ENCODE measurements around the gene GADD45G.

The GADD45G gene

GRCh38 chr9:89632192-89632733 lies 27.5 kb downstream of the GADD45G start:
- DNase-seq, result no peak

GRCh38 chr9:89632736-89633135 lies 27.9 kb downstream of the GADD45G start:
- DNase-seq, result no peak

DNA sequence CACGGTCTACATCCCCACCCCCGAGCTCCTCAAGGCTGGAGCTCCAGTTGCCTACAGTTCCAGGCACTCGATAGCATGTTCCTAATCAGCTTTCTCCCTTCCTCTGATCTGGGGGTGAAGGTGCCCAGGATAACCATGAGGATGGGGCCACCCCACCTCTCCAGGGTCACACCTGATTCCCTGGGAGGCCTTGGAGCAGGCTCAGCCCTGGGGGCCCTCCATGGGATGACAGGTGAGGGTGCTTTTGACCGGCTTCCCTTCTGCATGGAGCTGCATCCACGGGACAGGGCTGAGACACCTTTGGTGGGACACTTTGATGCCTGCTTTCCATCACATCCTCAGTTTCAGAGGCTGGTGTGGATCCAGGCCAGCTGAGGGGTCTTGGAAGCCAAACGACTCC lies 28.6 kb downstream of the GADD45G start:
- DNase-seq, result no peak

DNA sequence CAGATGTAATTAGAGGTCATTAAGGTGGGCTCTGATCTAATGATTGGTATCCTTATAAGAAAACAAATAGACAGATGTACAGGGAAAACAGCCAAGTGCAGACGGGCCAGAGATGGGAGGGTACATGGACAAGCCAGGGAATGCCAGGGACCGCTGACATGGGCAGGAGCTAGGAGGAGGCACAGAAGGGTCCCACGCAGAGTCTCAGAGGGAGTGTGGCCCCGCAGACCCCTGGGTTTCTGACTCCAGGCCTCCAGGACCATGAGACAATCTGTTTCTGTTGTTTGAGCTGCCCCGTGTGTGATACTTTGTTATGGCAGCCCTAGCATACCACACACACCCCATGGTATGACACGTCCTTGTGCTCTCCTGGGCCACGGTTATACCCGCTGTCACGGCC lies 29.1 kb downstream of the GADD45G start:
- no peak for DNase-seq

DNA sequence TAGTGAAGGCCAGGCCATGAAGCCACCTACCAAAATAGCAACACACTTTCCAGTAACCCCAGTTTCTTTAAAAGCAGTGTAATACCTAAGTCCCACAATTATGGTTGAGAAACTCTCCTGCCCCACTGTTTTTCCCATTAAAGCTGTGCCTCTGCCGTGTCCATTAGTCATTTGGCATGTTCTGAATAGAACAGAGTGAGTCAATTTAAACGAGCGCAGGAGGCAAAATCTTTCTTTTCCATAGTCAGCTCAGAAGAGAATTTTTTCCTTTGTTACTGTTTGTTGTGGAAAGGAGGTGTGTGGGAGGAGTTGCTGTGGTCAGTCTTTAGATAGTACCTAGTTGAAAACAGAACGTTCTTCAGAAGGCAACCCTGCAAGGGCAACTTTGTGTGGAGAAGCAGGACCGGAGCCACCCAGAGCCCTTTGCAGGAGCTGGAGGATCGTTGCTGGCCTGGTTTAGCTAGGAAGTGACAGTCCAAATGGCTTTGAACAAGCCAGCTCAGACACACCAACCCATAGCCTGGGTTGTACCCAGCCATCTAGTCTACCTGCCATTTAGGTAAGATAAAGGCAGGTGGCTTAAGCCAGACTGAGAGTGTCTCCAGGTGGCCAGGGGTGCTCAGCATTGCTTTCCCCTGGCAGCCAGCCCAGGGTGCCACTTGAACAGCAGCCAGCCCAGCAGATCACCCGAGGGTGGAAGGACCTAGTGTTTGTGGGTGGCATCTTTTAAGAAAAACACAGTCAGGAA lies 30.4 kb downstream of the GADD45G start:
- no peak for DNase-seq

DNA sequence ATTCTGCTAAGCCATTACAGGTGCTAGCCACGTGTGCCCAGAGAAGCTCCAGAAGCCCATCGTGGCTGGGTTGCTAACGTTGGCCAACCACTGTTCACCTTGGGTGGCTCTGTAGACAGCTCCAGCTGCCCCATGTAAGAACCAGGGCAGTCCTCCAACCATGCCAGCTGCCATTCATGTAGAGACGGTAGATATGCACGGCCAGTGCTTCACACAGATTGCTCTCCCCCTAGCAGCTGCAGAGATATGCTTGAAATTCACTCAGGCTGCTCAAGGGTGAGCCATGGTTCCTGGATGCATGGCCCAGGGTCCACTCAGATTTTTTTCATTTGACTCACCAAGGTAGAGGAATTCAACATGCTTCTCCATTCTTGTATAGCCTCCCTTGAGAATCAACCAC lies 31.0 kb downstream of the GADD45G start:
- DNase-seq, result no peak

- DNase-seq, result no peak
Observed at GRCh38 chr9:89637787-89638186, 33.0 kb downstream of the GADD45G start.

GRCh38 chr9:89638359-89638758 lies 33.5 kb downstream of the GADD45G start:
- DNase-seq, result no peak

- DNase-seq, result no peak
Observed at GRCh38 chr9:89638893-89639292, 34.1 kb downstream of the GADD45G start.

- no peak for DNase-seq
Observed at GRCh38 chr9:89639367-89639795, 34.6 kb downstream of the GADD45G start.

DNA sequence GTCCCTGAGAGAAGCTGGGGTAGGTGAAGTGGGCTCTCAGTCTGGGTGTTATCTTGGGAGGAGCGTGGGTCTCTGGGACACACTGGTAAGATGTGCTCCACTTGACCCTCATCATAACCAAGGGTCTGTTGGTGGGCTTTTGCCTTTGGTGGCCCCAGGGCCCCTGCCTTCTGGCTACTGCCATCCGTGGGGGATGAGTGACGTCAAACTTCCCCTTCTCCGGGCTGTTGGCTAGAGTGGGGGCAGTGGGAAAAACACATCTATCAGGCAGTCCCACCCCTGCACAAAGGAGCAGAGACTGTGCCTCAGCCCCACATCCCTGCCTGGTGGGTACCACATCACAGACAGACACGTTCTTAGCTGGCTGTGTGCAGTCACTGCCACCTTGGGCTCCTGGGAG lies 35.1 kb downstream of the GADD45G start:
- no peak for DNase-seq

GRCh38 chr9:89640361-89640760 lies 35.5 kb downstream of the GADD45G start:
- no peak for DNase-seq

DNA sequence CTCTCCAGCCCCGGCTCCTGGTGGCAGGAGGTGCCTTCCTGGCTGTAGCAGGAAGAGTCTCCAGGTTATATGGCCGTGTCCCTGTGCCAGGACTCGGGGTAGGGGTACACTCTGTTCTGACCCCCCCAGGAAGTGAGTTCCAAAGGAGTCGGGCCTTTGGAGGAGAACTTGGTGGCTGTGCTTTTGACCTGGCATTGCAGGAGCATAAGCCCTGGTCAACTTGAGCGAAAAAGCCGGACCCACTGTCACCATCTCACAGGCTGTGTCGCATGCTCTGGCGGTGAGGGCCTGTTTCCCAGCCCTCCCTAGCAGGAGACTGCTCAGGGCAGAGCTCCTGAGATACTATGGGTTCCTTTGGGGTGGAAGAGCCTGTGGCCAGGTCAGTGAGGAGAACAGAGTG lies 36.0 kb downstream of the GADD45G start:
- no peak for DNase-seq

DNA sequence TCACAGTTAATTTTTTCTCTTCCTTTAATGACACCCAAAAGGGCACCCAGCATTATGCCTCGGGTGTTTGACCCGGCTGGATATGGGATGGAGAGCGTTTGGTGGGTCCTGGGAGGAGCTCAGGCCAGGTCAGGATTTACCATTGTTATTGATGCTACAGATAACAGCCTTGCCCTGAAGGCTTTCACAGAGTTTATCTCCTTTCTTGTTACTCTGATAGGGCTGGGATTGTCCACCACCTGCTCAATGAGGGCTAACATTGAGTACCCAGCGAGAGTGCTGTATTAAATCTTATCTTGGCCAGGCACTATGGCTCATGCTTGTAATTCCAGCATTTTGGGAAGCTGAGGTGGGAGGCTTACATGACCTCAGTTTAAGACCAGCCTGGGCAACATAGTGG lies 37.2 kb downstream of the GADD45G start:
- DNase-seq, result no peak

DNA sequence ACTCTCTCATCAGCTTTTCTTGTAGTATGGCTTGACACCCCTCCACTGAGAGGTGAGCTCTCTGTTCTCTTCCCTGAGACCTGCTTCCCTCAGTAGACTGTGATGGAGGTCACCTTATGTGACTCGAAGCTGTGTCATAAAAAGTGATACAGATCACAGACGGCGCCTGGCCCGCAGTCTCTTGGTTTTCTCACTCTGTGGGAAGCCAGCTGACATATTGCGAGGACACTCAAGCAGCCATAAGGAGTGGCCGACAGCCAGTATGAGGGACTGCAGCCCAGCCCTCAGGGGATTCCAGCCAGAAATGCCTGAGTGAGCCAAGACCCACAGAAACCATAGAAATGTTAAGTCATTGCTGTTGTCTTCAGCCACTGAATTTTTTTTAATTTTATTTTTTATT lies 38.0 kb downstream of the GADD45G start:
- no peak for DNase-seq

DNA sequence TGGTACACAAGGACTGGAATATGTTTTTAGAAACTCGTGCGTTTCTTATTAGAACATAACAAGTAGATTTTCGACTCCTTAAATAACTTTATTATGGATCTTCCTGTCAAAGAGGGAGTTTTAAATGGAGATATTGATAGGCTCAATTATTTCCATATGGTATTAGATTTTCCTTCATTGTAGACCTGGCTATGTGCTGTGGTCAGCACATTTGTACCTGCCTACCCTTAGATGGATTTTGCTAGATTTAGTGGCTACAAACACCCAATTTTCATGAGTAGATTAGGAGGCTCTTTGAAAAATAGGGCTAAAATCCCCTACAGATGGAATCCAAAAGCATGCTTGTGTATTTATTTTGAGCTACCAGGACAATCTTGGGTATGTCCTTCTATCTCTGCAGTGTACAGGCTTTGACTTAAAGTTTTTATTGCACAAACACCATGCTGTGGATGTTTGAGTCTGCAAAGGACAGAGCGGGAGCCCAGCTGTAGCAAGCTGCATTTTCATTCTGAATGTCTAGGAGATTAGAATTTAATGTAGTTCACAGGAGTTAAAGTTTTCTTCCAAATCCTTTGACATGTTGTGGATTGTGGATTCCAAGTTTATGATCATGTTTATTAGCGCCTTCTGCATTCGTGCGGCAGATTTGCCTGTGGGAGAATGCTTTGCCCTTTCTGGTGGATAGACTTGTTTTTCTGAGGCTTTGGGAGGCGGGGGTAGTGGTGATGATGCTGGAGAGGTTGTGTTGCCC lies 41.6 kb downstream of the GADD45G start:
- no peak for DNase-seq

- no peak for DNase-seq
Observed at GRCh38 chr9:89647366-89648128, 42.7 kb downstream of the GADD45G start.

DNA sequence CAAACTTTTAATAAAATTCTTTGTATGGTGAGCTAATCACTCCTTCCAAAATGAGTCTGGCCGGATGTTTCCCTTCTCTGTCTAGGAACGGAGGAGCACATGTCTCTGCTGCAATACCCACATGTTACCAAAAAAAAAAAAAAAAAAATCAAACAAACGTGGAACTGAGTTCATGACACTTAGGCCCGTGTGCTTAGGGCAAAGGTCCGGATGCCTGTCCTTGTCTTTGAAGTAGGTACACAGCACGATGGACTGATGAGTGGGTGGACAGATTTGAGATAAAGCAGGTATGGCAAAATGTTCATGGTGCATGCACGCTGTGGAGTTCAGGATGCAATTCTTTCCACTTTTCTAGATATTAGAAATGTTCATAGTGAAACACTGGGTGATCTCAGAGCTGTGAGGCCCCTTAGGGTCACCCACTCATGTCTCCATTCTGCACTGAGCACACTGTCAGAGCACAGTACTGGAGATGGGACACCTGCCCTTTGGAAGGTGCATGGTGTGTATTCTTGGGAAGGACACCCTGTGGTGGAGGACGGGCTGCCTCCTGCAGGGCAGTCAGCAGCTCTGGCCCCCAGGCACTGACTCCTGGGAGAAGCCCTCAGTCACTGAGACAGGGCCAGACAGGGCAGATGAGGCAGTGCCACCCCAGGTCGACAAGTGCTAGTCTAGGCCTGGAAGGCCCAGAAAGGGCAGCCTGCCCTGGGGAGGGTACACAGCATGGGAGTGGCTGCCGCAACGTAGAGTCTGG lies 43.6 kb downstream of the GADD45G start:
- DNase-seq, result no peak

- no peak for DNase-seq
Observed at GRCh38 chr9:89649039-89649691, 44.4 kb downstream of the GADD45G start.

DNA sequence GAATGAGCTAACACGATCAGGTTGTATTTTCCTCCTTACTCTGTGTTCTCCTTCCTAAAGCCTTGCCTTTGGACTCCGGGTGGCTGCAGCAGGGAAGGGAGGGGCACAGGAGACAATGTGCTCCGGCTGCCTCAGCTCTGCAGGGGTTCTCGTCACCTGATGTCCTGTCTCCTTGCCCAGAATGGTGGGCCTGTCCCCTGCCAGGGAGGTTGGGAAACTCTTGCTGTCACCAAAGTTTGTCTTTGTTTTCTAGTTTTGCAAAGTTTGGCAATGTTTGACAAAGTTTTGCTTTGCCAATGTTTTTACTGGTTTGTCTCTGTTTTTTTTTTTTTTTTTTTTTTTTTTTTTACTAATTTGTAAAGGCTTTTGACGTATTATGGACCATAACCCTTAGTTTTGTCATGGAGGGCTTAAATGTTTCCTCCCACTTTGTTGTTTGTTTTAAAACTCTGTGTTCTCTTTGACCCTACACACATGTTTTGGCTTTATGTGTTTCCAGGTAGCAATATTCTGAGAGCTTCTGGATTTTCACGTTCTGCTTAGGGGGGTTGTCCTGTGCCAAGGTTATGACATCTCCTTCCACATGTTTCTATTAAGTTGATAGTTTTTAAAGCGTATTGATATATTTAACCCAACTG lies 49.3 kb downstream of the GADD45G start:
- DNase-seq, result no peak

Measured in activated CD4-positive, alpha-beta T cell treated with anti-CD3 and anti-CD28 coated beads for 4 hours (primary cell).